SU-DHL-6 (cell line): ENCODE measurements around the gene ALKBH3.

Experiments used
- H2AFZ ChIP-seq: fragments of 200-600 bp; sonication (generic); 2 replicates; pipeline ENCODE4 v1.6.1; 2014; ENCODE audit warnings: low read depth, mild to moderate bottlenecking, moderate library complexity, mixed read lengths, antibody characterized with exemption, low read length; ENCODE audit not compliant: severe bottlenecking
- H3F3A ChIP-seq: fragments of 200-600 bp; shearing (Covaris generic); 2 replicates; pipeline ENCODE4 v1.6.0; 2016; ENCODE audit warnings: antibody characterized with exemption, mild to moderate bottlenecking; ENCODE audit not compliant: insufficient read depth
- H3K27ac ChIP-seq: fragments of 200-600 bp; sonication (generic); 2 replicates; pipeline ENCODE4 v1.5.1; 2016; ENCODE audit warnings: low read depth, mild to moderate bottlenecking, low read length, moderate library complexity, mixed read lengths
- H3K27me3 ChIP-seq: fragments of 200-600 bp; sonication (generic), shearing (Covaris generic); 2 replicates; pipeline ENCODE4 v1.6.0; 2014; ENCODE audit warnings: mild to moderate bottlenecking, low read length
- H3K36me3 ChIP-seq: fragments of 200-600 bp; sonication (generic); 2 replicates; pipeline ENCODE4 v1.6.1; 2014; ENCODE audit warnings: mild to moderate bottlenecking, low read length, mixed read lengths
- H3K4me2 ChIP-seq: fragments of 300-600, 200-600 bp; shearing (Covaris generic), sonication (generic); 2 replicates; pipeline ENCODE4 v1.6.0; 2014; ENCODE audit warnings: low read length, low read depth, mild to moderate bottlenecking; ENCODE audit not compliant: poor library complexity, severe bottlenecking
- H3K4me3 ChIP-seq: fragments of 200-600 bp; sonication (generic); 2 replicates; pipeline ENCODE4 v1.5.1; 2014; ENCODE audit warnings: antibody characterized with exemption, low read length, mild to moderate bottlenecking, mixed read lengths; ENCODE audit not compliant: insufficient read depth, poor library complexity, severe bottlenecking
- H3K79me2 ChIP-seq: fragments of 200-600 bp; sonication (generic); 2 replicates; pipeline ENCODE4 v1.6.1; 2014; ENCODE audit warnings: mild to moderate bottlenecking, low read length, moderate library complexity; ENCODE audit not compliant: insufficient read depth
- H3K9ac ChIP-seq: fragments of 200-600 bp; sonication (generic); 2 replicates; pipeline ENCODE4 v1.7.0; 2014; ENCODE audit warnings: mild to moderate bottlenecking, low read length
- H3K9me2 ChIP-seq: fragments of 200-600 bp; sonication (generic); replicated peaks from 2 replicates; pipeline ENCODE4 v1.6.1; 2014; ENCODE audit warnings: low read length; ENCODE audit not compliant: insufficient read depth
- H3K9me3 ChIP-seq: fragments of 200-600 bp; sonication (generic); 2 replicates; pipeline ENCODE4 v1.6.1; 2014; ENCODE audit warnings: low read length, mixed read lengths; ENCODE audit not compliant: insufficient read depth
- H4K20me1 ChIP-seq: fragments of 200-600 bp; sonication (generic); 2 replicates; pipeline ENCODE4 v1.6.1; 2014; ENCODE audit warnings: low read depth, mild to moderate bottlenecking, antibody characterized with exemption, low read length, moderate library complexity, mixed read lengths
- CTCF ChIP-seq: fragments of 200-600 bp; sonication (generic); IDR thresholded peaks from one replicate; pipeline ENCODE4 v1.5.1; 2017; ENCODE audit warnings: antibody characterized with exemption, mild to moderate bottlenecking, low read length, moderate library complexity; ENCODE audit not compliant: insufficient read depth, poor library complexity, severe bottlenecking
- EZH2phosphoT487 ChIP-seq: fragments of 200-600 bp; sonication (generic), shearing (Covaris generic); conservative IDR thresholded peaks from 2 replicates; pipeline ENCODE4 v1.6.1; 2018; ENCODE audit warnings: mild to moderate bottlenecking, antibody characterized with exemption, low read length, moderate library complexity, mixed read lengths

Gene ALKBH3

DNA sequence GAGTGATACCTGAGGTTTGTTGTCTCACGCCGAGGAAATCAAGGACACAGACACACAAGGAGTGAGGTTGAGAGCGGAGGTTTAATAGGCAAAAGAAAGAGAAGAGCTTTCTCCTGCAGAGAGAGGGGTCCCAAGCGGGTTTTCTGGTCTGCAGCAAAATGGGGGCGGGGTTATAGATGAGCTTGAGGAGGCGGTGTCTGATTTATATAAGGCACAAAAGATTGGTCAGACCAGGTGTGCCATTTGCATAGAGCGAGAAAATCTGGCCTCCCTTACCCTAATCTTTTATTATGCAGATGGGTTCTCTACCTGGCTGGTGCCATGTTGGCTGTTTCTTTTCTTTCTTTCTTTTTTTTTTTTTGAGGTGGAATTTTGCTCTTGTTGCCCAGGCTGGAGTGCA is 73.6 kb downstream of the ALKBH3 start:
- Histone ChIP-seq H3F3A (no peaks in the 10 kb centered on the region), H3K9me3 (no peaks in the 10 kb centered on the region), H3K79me2 (no peaks in the 10 kb centered on the region), H4K20me1 (no peaks in the 10 kb centered on the region), H3K9ac (no peak overlapping the region), H3K9me2 (no peaks in the 10 kb centered on the region), H3K4me3 (no peak overlapping the region), H3K36me3 (no peaks in the 10 kb centered on the region), H2AFZ (no peak overlapping the region), H3K27ac (no peak overlapping the region), H3K4me2 (no peak overlapping the region), H3K27me3 (no peaks in the 10 kb centered on the region)
- no peak for TF ChIP-seq EZH2phosphoT487
- TF ChIP-seq CTCF = no peak

DNA sequence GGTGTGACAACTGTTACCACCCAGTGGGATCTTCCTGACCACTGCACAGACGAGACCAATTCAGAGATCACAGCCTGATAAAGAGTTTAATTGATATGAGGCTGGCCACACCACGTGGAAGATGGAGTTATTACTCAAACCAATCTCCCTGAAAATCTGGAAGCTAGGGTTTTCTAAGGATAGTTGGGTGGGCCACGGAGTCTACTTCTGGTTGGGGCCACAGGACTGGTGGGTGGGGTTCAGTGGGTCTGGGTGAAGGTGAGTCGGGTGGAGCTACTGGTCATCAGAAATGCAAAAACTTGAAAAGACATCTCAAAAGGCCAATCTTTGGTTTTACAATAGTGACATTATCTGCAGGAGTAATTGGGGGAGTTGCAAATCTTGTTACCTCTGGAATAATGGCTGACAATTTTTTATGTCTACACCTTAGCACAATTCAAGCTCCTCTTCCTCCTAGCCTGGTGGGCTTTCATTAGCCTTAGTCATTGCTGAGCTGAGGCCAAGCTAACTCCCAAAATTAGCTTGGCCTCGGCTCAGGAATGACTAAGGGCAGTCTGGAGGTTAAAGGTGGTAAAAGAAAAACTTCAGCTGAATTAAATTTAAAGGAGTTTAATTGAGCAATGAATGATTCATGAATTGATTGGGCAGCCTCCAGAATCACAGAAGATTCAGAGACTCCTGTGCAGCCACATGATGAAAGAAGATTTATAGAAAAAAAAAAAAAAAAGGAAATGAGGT is 74.9 kb downstream of the ALKBH3 start:
- Histone ChIP-seq H3K9ac (no peak overlapping the region), H3K4me3 (no peak overlapping the region), H3K9me3 (no peaks in the 10 kb centered on the region), H3K9me2 (no peaks in the 10 kb centered on the region), H4K20me1 (no peaks in the 10 kb centered on the region), H3K27ac (no peak overlapping the region), H3K36me3 (no peaks in the 10 kb centered on the region), H3F3A (no peaks in the 10 kb centered on the region), H2AFZ (no peak overlapping the region), H3K4me2 (no peak overlapping the region), H3K27me3 (no peaks in the 10 kb centered on the region), H3K79me2 (no peaks in the 10 kb centered on the region)
- TF ChIP-seq CTCF = no peak
- no peak for TF ChIP-seq EZH2phosphoT487

DNA sequence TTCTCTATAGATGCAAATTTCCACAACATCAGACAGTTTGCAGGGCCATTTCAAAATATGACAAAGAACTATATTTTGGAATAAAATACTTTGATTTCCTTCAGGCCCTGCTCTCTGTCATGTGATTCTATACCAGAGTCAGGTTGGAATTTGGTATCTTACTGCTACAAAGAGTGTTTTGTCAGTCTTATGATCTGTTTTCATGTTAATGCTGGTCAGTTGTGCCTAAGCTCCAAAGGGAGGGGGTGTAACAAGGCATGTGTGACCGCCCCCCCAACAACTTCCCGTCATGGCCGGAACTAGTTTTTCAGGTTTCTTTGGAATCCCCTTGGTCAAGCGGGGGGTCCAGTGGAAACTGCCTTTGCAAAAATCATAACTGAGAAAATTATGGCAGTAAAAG is 76.9 kb downstream of the ALKBH3 start:
- H3F3A ChIP-seq = no peaks in the 10 kb centered on the region
- H3K9me2 ChIP-seq = no peaks in the 10 kb centered on the region
- H3K27ac ChIP-seq = no peak overlapping the region
- H3K9ac ChIP-seq = no peak overlapping the region
- no peak overlapping the region for H2AFZ ChIP-seq
- H3K79me2 ChIP-seq = no peaks in the 10 kb centered on the region
- TF ChIP-seq EZH2phosphoT487 = no peak
- no peak for TF ChIP-seq CTCF
- no peaks in the 10 kb centered on the region for H3K9me3 ChIP-seq
- H3K4me3 ChIP-seq = no peak overlapping the region
- no peak overlapping the region for H3K4me2 ChIP-seq
- H3K36me3 ChIP-seq = no peaks in the 10 kb centered on the region
- H4K20me1 ChIP-seq = no peaks in the 10 kb centered on the region
- no peaks in the 10 kb centered on the region for H3K27me3 ChIP-seq
